ENCODE results near the gene MPZL3.
"Not testable (repeated sequence)": the region's sequence is repeated elsewhere in the genome, so short reads cannot be mapped to it uniquely, and the experiment has no call there.

MPZL3 gene

GRCh38 chr11:118199135-118199534, 53.0 kb downstream of the MPZL3 start:
- H3K27ac ChIP-seq (ENCODE audit: low read depth, low read length) = no peak overlapping the region
- H3K4me1 ChIP-seq (ENCODE audit: control insufficient read depth in 5 of 5, insufficient read depth in 5 of 5, low read length in 5 of 5) = peaks cover 3 to 17% (median 10%) of the 10 kb centered on the region in 5 donors
- H3K36me3 ChIP-seq (ENCODE audit: control insufficient read depth in 5 of 5, insufficient read depth in 5 of 5, low read length in 5 of 5) = no peaks in the 10 kb centered on the region
- H3K9ac ChIP-seq (ENCODE audit: low read length in 5 of 5) = peak overlapping the region in 1 of 5 donors; percentile 19
- no peaks in the 10 kb centered on the region for H3K9me3 ChIP-seq (ENCODE audit: control insufficient read depth in 5 of 5, low read length in 5 of 5)
- peaks cover 0 to 4% (median 0%) of the 10 kb centered on the region in 5 donors for H3K27me3 ChIP-seq (ENCODE audit: control insufficient read depth in 5 of 5, insufficient read depth in 4 of 5, low read length in 5 of 5)
- H3K4me3 ChIP-seq (ENCODE audit: low read depth in 1 of 5, low read length in 5 of 5) = no peak overlapping the region

GRCh38 chr11:118198370-118198769, 53.8 kb downstream of the MPZL3 start:
- no peaks in the 10 kb centered on the region for H3K9me3 ChIP-seq (ENCODE audit: control insufficient read depth in 5 of 5, low read length in 5 of 5)
- H3K27ac ChIP-seq (ENCODE audit: low read depth, low read length) = no peak overlapping the region
- peak overlapping the region in 2 of 5 donors; percentile 26 to 32 for H3K9ac ChIP-seq (ENCODE audit: low read length in 5 of 5)
- H3K4me1 ChIP-seq (ENCODE audit: control insufficient read depth in 5 of 5, insufficient read depth in 5 of 5, low read length in 5 of 5) = peaks cover 3 to 17% (median 10%) of the 10 kb centered on the region in 5 donors
- peaks cover 0 to 2% (median 0%) of the 10 kb centered on the region in 5 donors for H3K36me3 ChIP-seq (ENCODE audit: control insufficient read depth in 5 of 5, insufficient read depth in 5 of 5, low read length in 5 of 5)
- peak overlapping the region in 2 of 5 donors; percentile 23 to 29 for H3K4me3 ChIP-seq (ENCODE audit: low read depth in 1 of 5, low read length in 5 of 5)
- H3K27me3 ChIP-seq (ENCODE audit: control insufficient read depth in 5 of 5, insufficient read depth in 4 of 5, low read length in 5 of 5) = peaks cover 0 to 4% (median 0%) of the 10 kb centered on the region in 5 donors

GRCh38 chr11:118194835-118195627, 57.1 kb downstream of the MPZL3 start:
- peaks cover 0 to 2% (median 0%) of the 10 kb centered on the region in 5 donors for H3K36me3 ChIP-seq (ENCODE audit: control insufficient read depth in 5 of 5, insufficient read depth in 5 of 5, low read length in 5 of 5)
- H3K4me3 ChIP-seq (ENCODE audit: low read depth in 1 of 5, low read length in 5 of 5) = no peak overlapping the region
- H3K27me3 ChIP-seq (ENCODE audit: control insufficient read depth in 5 of 5, insufficient read depth in 4 of 5, low read length in 5 of 5) = peaks cover 0 to 4% (median 0%) of the 10 kb centered on the region in 5 donors
- no peak overlapping the region for H3K9ac ChIP-seq (ENCODE audit: low read length in 5 of 5)
- H3K9me3 ChIP-seq (ENCODE audit: control insufficient read depth in 5 of 5, low read length in 5 of 5) = no peaks in the 10 kb centered on the region
- H3K4me1 ChIP-seq (ENCODE audit: control insufficient read depth in 5 of 5, insufficient read depth in 5 of 5, low read length in 5 of 5) = peaks cover 3 to 17% (median 10%) of the 10 kb centered on the region in 5 donors
- H3K27ac ChIP-seq (ENCODE audit: low read depth, low read length) = no peak overlapping the region

- Histone ChIP-seq H3K9me3 (ENCODE audit: control insufficient read depth in 5 of 5, low read length in 5 of 5) (no peaks in the 10 kb centered on the region), H3K36me3 (ENCODE audit: control insufficient read depth in 5 of 5, insufficient read depth in 5 of 5, low read length in 5 of 5) (peaks cover 0 to 2% (median 0%) of the 10 kb centered on the region in 5 donors), H3K27me3 (ENCODE audit: control insufficient read depth in 5 of 5, insufficient read depth in 4 of 5, low read length in 5 of 5) (peaks cover 0 to 4% (median 0%) of the 10 kb centered on the region in 5 donors), H3K4me1 (ENCODE audit: control insufficient read depth in 5 of 5, insufficient read depth in 5 of 5, low read length in 5 of 5) (peaks cover 3 to 17% (median 10%) of the 10 kb centered on the region in 5 donors), H3K9ac (ENCODE audit: low read length in 5 of 5) (no peak overlapping the region), H3K4me3 (ENCODE audit: low read depth in 1 of 5, low read length in 5 of 5) (no peak overlapping the region), H3K27ac (ENCODE audit: low read depth, low read length) (no peak overlapping the region)
Measured at GRCh38 chr11:118193910-118194566, 58.1 kb downstream of the MPZL3 start.

GRCh38 chr11:118192817-118193216, 59.3 kb downstream of the MPZL3 start:
- not testable (repeated sequence) for H3K9ac ChIP-seq (ENCODE audit: low read length in 5 of 5); H3K27ac ChIP-seq (ENCODE audit: low read depth, low read length); H3K27me3 ChIP-seq (ENCODE audit: control insufficient read depth in 5 of 5, insufficient read depth in 4 of 5, low read length in 5 of 5); H3K4me3 ChIP-seq (ENCODE audit: low read depth in 1 of 5, low read length in 5 of 5); H3K9me3 ChIP-seq (ENCODE audit: control insufficient read depth in 5 of 5, low read length in 5 of 5); H3K36me3 ChIP-seq (ENCODE audit: control insufficient read depth in 5 of 5, insufficient read depth in 5 of 5, low read length in 5 of 5)
- H3K4me1 ChIP-seq (ENCODE audit: control insufficient read depth in 5 of 5, insufficient read depth in 5 of 5, low read length in 5 of 5) = peaks cover 0 to 10% (median 4%) of the 10 kb centered on the region in 5 donors

GRCh38 chr11:118190942-118191506, 61.1 kb downstream of the MPZL3 start:
- H3K27me3 ChIP-seq (ENCODE audit: control insufficient read depth in 5 of 5, insufficient read depth in 4 of 5, low read length in 5 of 5); H3K9me3 ChIP-seq (ENCODE audit: control insufficient read depth in 5 of 5, low read length in 5 of 5); H3K27ac ChIP-seq (ENCODE audit: low read depth, low read length); H3K36me3 ChIP-seq (ENCODE audit: control insufficient read depth in 5 of 5, insufficient read depth in 5 of 5, low read length in 5 of 5); H3K9ac ChIP-seq (ENCODE audit: low read length in 5 of 5); H3K4me3 ChIP-seq (ENCODE audit: low read depth in 1 of 5, low read length in 5 of 5): not testable (repeated sequence)
- H3K4me1 ChIP-seq (ENCODE audit: control insufficient read depth in 5 of 5, insufficient read depth in 5 of 5, low read length in 5 of 5) = peaks cover 0 to 13% (median 10%) of the 10 kb centered on the region in 5 donors

- no peaks in the 10 kb centered on the region for H3K9me3 ChIP-seq (ENCODE audit: control insufficient read depth in 5 of 5, low read length in 5 of 5)
- H3K27ac ChIP-seq (ENCODE audit: low read depth, low read length) = no peak overlapping the region
- peaks cover 0 to 10% (median 3%) of the 10 kb centered on the region in 5 donors for H3K4me1 ChIP-seq (ENCODE audit: control insufficient read depth in 5 of 5, insufficient read depth in 5 of 5, low read length in 5 of 5)
- peaks cover 0 to 7% (median 0%) of the 10 kb centered on the region in 5 donors for H3K27me3 ChIP-seq (ENCODE audit: control insufficient read depth in 5 of 5, insufficient read depth in 4 of 5, low read length in 5 of 5)
- no peak overlapping the region for H3K9ac ChIP-seq (ENCODE audit: low read length in 5 of 5)
- H3K36me3 ChIP-seq (ENCODE audit: control insufficient read depth in 5 of 5, insufficient read depth in 5 of 5, low read length in 5 of 5) = no peaks in the 10 kb centered on the region
- no peak overlapping the region for H3K4me3 ChIP-seq (ENCODE audit: low read depth in 1 of 5, low read length in 5 of 5)
Measured at GRCh38 chr11:118186346-118187107, 65.6 kb downstream of the MPZL3 start.

GRCh38 chr11:118184784-118185579, 67.2 kb downstream of the MPZL3 start:
- Histone ChIP-seq H3K4me3 (ENCODE audit: low read depth in 1 of 5, low read length in 5 of 5) (no peak overlapping the region), H3K36me3 (ENCODE audit: control insufficient read depth in 5 of 5, insufficient read depth in 5 of 5, low read length in 5 of 5) (no peaks in the 10 kb centered on the region), H3K27ac (ENCODE audit: low read depth, low read length) (no peak overlapping the region)

GRCh38 chr11:118183691-118184090, 68.5 kb downstream of the MPZL3 start:
- not testable (repeated sequence) for H3K36me3 ChIP-seq (ENCODE audit: control insufficient read depth in 5 of 5, insufficient read depth in 5 of 5, low read length in 5 of 5); H3K27ac ChIP-seq (ENCODE audit: low read depth, low read length); H3K9me3 ChIP-seq (ENCODE audit: control insufficient read depth in 5 of 5, low read length in 5 of 5); H3K9ac ChIP-seq (ENCODE audit: low read length in 5 of 5); H3K4me3 ChIP-seq (ENCODE audit: low read depth in 1 of 5, low read length in 5 of 5)
- Histone ChIP-seq H3K4me1 (ENCODE audit: control insufficient read depth in 5 of 5, insufficient read depth in 5 of 5, low read length in 5 of 5) (peaks cover 0 to 18% (median 12%) of the 10 kb centered on the region in 5 donors), H3K27me3 (ENCODE audit: control insufficient read depth in 5 of 5, insufficient read depth in 4 of 5, low read length in 5 of 5) (peaks cover 0 to 17% (median 5%) of the 10 kb centered on the region in 5 donors)

More at GRCh38 chr11:118184784-118185579, 67.2 kb downstream of the MPZL3 start:
- peaks cover 0 to 17% (median 10%) of the 10 kb centered on the region in 5 donors for H3K4me1 ChIP-seq (ENCODE audit: control insufficient read depth in 5 of 5, insufficient read depth in 5 of 5, low read length in 5 of 5)
- peaks cover 0 to 14% (median 0%) of the 10 kb centered on the region in 5 donors for H3K27me3 ChIP-seq (ENCODE audit: control insufficient read depth in 5 of 5, insufficient read depth in 4 of 5, low read length in 5 of 5)
- H3K9ac ChIP-seq (ENCODE audit: low read length in 5 of 5) = no peak overlapping the region
- H3K9me3 ChIP-seq (ENCODE audit: control insufficient read depth in 5 of 5, low read length in 5 of 5) = no peaks in the 10 kb centered on the region

Data from subcutaneous abdominal adipose tissue (tissue), 5 donors.